HG03378 (cell line): ENCODE measurements around the gene DHH.
"Not testable (repeated sequence)": the region's sequence is repeated elsewhere in the genome, so short reads cannot be mapped to it uniquely, and the experiment has no call there.

Source experiments
- ATAC-seq: cut with Tn5 transposase; IDR thresholded peaks from one replicate; pipeline ENCODE4 v1.9.1; 2021; ENCODE audit warnings: mild to moderate bottlenecking, moderate library complexity; ENCODE audit not compliant: unreplicated experiment

DHH gene

GRCh38 chr12:49094160-49094974 is at the start of gene DHH:
TSS of gene DHH (minus strand) at chr12:49094801. CDS start at chr12:49094512, 289 bp downstream.
- ATAC-seq = no peak

GRCh38 chr12:49144384-49144783 is 49.8 kb upstream of the DHH start:
- no peak for ATAC-seq

GRCh38 chr12:49138999-49139398 is 44.4 kb upstream of the DHH start:
- no peak for ATAC-seq

GRCh38 chr12:49138587-49138986 is 44.0 kb upstream of the DHH start:
- no peak for ATAC-seq

- no peak for ATAC-seq
Observed at GRCh38 chr12:49137476-49137875, 42.9 kb upstream of the DHH start.

- not testable (repeated sequence) for ATAC-seq
Observed at GRCh38 chr12:49136997-49137396, 42.4 kb upstream of the DHH start.

- no peak for ATAC-seq
Observed at GRCh38 chr12:49133590-49133989, 39.0 kb upstream of the DHH start.

GRCh38 chr12:49133014-49133413 is 38.4 kb upstream of the DHH start:
- ATAC-seq = no peak

- no peak for ATAC-seq
Observed at GRCh38 chr12:49131894-49132461, 37.4 kb upstream of the DHH start.

GRCh38 chr12:49131051-49131893 is 36.7 kb upstream of the DHH start, which contains the start of gene TUBA1B:
TSS of gene TUBA1B (minus strand) at chr12:49131395. CDS start at chr12:49131300, 95 bp downstream.
- ATAC-seq = peak; percentile 38

- ATAC-seq = peak; percentile 57
Observed at GRCh38 chr12:49130151-49131050, 35.8 kb upstream of the DHH start.

- ATAC-seq = peak; percentile 1
Observed at GRCh38 chr12:49129332-49130150, 34.9 kb upstream of the DHH start.

- ATAC-seq = not testable (repeated sequence)
Observed at GRCh38 chr12:49127971-49128370, 33.4 kb upstream of the DHH start.

- ATAC-seq = no peak
Observed at GRCh38 chr12:49126852-49127763, 32.5 kb upstream of the DHH start.

- no peak for ATAC-seq
Observed at GRCh38 chr12:49121047-49121696, 26.6 kb upstream of the DHH start.

GRCh38 chr12:49111206-49111605 is 16.6 kb upstream of the DHH start:
- no peak for ATAC-seq

- peak; percentile 96 for ATAC-seq
Observed at GRCh38 chr12:49110464-49111155, 16.0 kb upstream of the DHH start, which contains the start of gene LMBR1L. TSS of gene LMBR1L (minus strand) at chr12:49110847. CDS start at chr12:49110555, 292 bp downstream.
